A549 (cell line): ENCODE measurements around the gene KCTD5. TPM values are rescaled to one million over a fixed set of nuclear protein-coding genes. Genes with fewer than 3 reads are reported as not detected.

Source experiments
- ATAC-seq, 2 experiments: fragments of 200-7000 bp in 1 of 2; fragments of >200 bp in 1 of 2; cut with Nextera tagmentation in 1 of 2; cut with Tn5 transposase in 1 of 2; 3 replicates each; pipeline versions ENCODE4 v1.8.0 to v1.9.1; 2018 to 2020; ENCODE audit warnings: mild to moderate bottlenecking in 1 of 2, moderate library complexity in 1 of 2
- CTCF ChIA-PET: fragments of 300-600 bp; sonication (Branson Sonifier 250); formaldehyde crosslinking; extraction: SDS; loops from one replicate; lab custom pipeline; 2021; ENCODE audit warnings: antibody characterized with exemption, inconsistent platforms; lab: Yijun Ruan, JAX
- POLR2A ChIA-PET: fragments of 350-600 bp; formaldehyde crosslinking; extraction: SDS; loops from one replicate; lab custom pipeline; 2021; ENCODE audit warnings: antibody characterized with exemption, inconsistent platforms; lab: Yijun Ruan, JAX
- DNase-seq, 2 experiments: peaks; one replicate each; pipeline versions ENCODE4 v3.0.0 to v3.0.0-alpha.2; 2011 to 2016; ENCODE audit warnings: low read depth in 1 of 2, low spot score in 1 of 2
- FAIRE-seq: peaks from 2 replicates; lab custom pipeline; 2011; peaks lifted over from hg19 to GRCh38; lab: Jason Lieb, UNC
- H3K27ac ChIP-seq, 2 experiments: fragments of >200 bp; sonication (Bioruptor Twin); formaldehyde crosslinking; 3 replicates each; pipeline ENCODE4 v1.5.1; 2016 to 2017
- H3K4me1 ChIP-seq: fragments of >200 bp; sonication (Bioruptor Twin); formaldehyde crosslinking; 3 replicates; pipeline ENCODE4 v1.6.1; 2016
- H3K4me2 ChIP-seq: fragments of >200 bp; sonication (Bioruptor Twin); formaldehyde crosslinking; 3 replicates; pipeline ENCODE4 v1.6.1; 2016
- H3K4me3 ChIP-seq: fragments of >200 bp; sonication (Bioruptor Twin); formaldehyde crosslinking; 3 replicates; pipeline ENCODE4 v1.5.1; 2016
- H3K9me3 ChIP-seq: fragments of >200 bp; sonication (Bioruptor Twin); formaldehyde crosslinking; 3 replicates; pipeline ENCODE4 v1.6.1; 2016
- BHLHE40 ChIP-seq: IDR thresholded peaks from 2 replicates; pipeline ENCODE4 v1.6.1; 2012; ENCODE audit warnings: low read depth, low read length, inconsistent platforms
- CEBPB ChIP-seq, 2 experiments: fragments of >200 bp in 1 of 2; sonication (Bioruptor Twin) in 1 of 2; formaldehyde crosslinking in 1 of 2; IDR thresholded peaks; 2 replicates each; pipeline ENCODE4 v1.6.1; 2012 to 2016
- CHD2 ChIP-seq: fragments of 150-350 bp; IDR thresholded peaks from 2 replicates; pipeline ENCODE4 v1.6.1; 2014; ENCODE audit warnings: low read length; ENCODE audit not compliant: partially characterized antibody
- FOSB ChIP-seq: fragments of 250-450 bp; sonication (Bioruptor Pico); IDR thresholded peaks from 2 replicates; pipeline ENCODE4 v1.5.0; 2020; ENCODE audit warnings: mild to moderate bottlenecking, moderate library complexity
- FOXS1 ChIP-seq: fragments of 250-450 bp; sonication (Bioruptor Pico); IDR thresholded peaks from 2 replicates; pipeline ENCODE4 v1.5.0; 2020; ENCODE audit warnings: mild to moderate bottlenecking, moderate library complexity
- GATA3 ChIP-seq: IDR thresholded peaks from 2 replicates; pipeline ENCODE4 v1.6.1; 2012; ENCODE audit warnings: borderline replicate concordance
- HDAC2 ChIP-seq: fragments of 200-600 bp; sonication (generic); IDR thresholded peaks from 2 replicates; pipeline ENCODE4 v1.6.1; 2016
- HEYL ChIP-seq: fragments of 250-450 bp; sonication (Bioruptor Pico); IDR thresholded peaks from 2 replicates; pipeline ENCODE4 v1.8.0; 2021; ENCODE audit warnings: mild to moderate bottlenecking, moderate library complexity
- JUNB ChIP-seq: fragments of >200 bp; sonication (Bioruptor Twin); formaldehyde crosslinking; IDR thresholded peaks from 2 replicates; pipeline ENCODE4 v1.6.1; 2016
- KDM1A ChIP-seq: fragments of 200-600 bp; sonication (generic); IDR thresholded peaks from 2 replicates; pipeline ENCODE4 v1.6.1; 2016; ENCODE audit warnings: low read depth, mild to moderate bottlenecking
- KDM5A ChIP-seq: fragments of 200-600 bp; sonication (generic); IDR thresholded peaks from 2 replicates; pipeline ENCODE4 v1.6.1; 2016; ENCODE audit warnings: antibody characterized with exemption, mild to moderate bottlenecking
- MAFK ChIP-seq: fragments of 450-650 bp; IDR thresholded peaks from 2 replicates; pipeline ENCODE4 v1.6.1; 2014; ENCODE audit not compliant: partially characterized antibody
- MAZ ChIP-seq: fragments of 150-350 bp; IDR thresholded peaks from 2 replicates; pipeline ENCODE4 v1.6.1; 2014; ENCODE audit warnings: antibody characterized with exemption, low read depth, low read length, borderline replicate concordance
- POLR2AphosphoS2 ChIP-seq: conservative IDR thresholded peaks from 2 replicates; pipeline ENCODE4 v1.6.1; 2012; ENCODE audit warnings: low read length, improper control_type of control experiment, inconsistent platforms
- RAD21 ChIP-seq, 2 experiments: fragments of >200 bp in 1 of 2; sonication (Bioruptor Twin) in 1 of 2; formaldehyde crosslinking in 1 of 2; IDR thresholded peaks in 1 of 2; conservative IDR thresholded peaks in 1 of 2; 2 replicates in 1 of 2; 3 replicates in 1 of 2; pipeline ENCODE4 v1.6.1; 2012 to 2018; ENCODE audit warnings: inconsistent platforms in 1 of 2
- RCOR1 ChIP-seq: fragments of 150-350 bp; IDR thresholded peaks from 2 replicates; pipeline ENCODE4 v1.6.1; 2014; ENCODE audit warnings: antibody characterized with exemption, low read length, low read depth
- RNF2 ChIP-seq: fragments of 200-600 bp; sonication (generic); IDR thresholded peaks from 2 replicates; pipeline ENCODE4 v1.6.1; 2016; ENCODE audit warnings: low read depth, mild to moderate bottlenecking, antibody characterized with exemption, moderate library complexity, borderline replicate concordance
- ZFP36 ChIP-seq: fragments of 450-650 bp; IDR thresholded peaks from 2 replicates; pipeline ENCODE4 v1.6.1; 2014; ENCODE audit warnings: borderline replicate concordance; ENCODE audit not compliant: partially characterized antibody
- ZNF302 ChIP-seq: fragments of 250-450 bp; sonication (Bioruptor Pico); IDR thresholded peaks from 2 replicates; pipeline ENCODE4 v1.9.0; 2021; ENCODE audit warnings: inconsistent platforms, mild to moderate bottlenecking, moderate library complexity
- WGBS: methylation state at CpG from one replicate; pipeline ENCODE4 v1.1.6; 2017; ENCODE audit errors: missing lambda C conversion rate; 5-methylcytosine and 5-hydroxymethylcytosine counted together
- polyA plus RNA-seq, 4 experiments: library from polyadenylated mRNA; depleted of rRNA in 3 of 4; stranded (reverse); fragments of >200 nt; fragmentation: RNase III in 1 of 4; extraction: RNeasy Plus Mini Kit Qiagen cat#74134 plus additional on column Dnase treatment in 1 of 4; gene quantifications; 2 replicates in 3 of 4; 3 replicates in 1 of 4; pipeline ENCODE4 v1.2.3, GENCODE V29; 2011 to 2017
- TF ChIP-seq, protein P1 (sequence below): IDR thresholded peaks from 2 replicates; pipeline ENCODE4 v1.6.1; 2012; ENCODE audit warnings: low read depth, borderline replicate concordance
- TF ChIP-seq, protein P2 (sequence below): fragments of 450-650 bp; IDR thresholded peaks from 2 replicates; pipeline ENCODE4 v1.6.1; 2014; ENCODE audit warnings: antibody characterized with exemption
- TF ChIP-seq, protein P3 (sequence below): IDR thresholded peaks from 2 replicates; pipeline ENCODE4 v1.6.1; 2012

The KCTD5 gene
- polyA plus RNA-seq, 2 of the 4 experiments (the other 2 are of a cell fraction), result 22.8 to 26.1 TPM

DNA sequence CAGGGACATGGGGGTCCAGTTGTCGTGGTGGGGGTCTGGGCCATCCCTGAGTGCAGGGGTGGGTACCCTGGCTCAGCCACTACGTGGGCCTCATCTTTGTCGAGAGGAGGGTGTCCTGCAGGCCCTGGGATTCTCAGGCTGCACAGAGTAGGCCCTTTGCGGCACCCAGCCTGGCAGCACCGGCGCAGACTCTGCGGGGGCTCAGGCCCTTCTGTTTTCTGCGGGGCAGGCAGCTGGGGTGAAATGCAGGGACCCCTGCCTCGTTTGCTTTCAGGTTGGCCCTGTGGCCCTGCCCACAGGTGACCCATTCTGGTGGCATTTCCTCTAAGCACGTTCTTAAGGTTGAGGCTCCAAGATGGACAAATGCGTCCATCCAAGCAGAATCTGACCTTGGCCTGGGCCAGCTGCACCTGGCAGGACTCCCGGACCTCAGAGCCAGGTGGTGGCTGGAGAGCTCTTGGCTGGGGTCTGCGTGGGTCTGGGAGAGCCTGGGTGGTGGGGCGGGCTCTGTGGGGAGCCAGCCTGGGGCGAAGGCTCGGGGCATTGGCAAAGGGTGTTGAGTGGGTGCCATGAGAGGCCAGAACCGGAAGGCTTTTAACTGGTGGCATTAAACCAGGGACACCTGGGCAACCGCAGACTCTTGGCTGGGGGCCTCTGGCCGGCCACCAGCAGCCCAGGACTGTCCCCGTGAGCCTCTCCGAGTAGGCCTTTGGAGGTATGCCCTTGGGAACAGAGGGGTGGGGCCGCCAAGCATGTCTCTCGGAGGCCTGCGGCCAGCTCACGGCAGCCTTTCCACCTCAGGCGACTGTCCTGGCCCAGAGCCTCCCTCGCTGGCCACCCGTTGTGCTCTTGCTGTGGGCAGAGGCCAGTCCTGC, 20.8 kb downstream of the KCTD5 start:
- H3K27ac ChIP-seq, result no peak overlapping the region
- no peak overlapping the region for H3K4me2 ChIP-seq
- no peak for ATAC-seq
- H3K9me3 ChIP-seq, result no peaks in the 10 kb centered on the region
- no peak for DNase-seq
- H3K4me3 ChIP-seq, result no peak overlapping the region
- POLR2A ChIA-PET, result interaction anchor here (1.8 kb wide), 1 partner anchor 21 kb away, joined by 6 read pairs; the partner anchor contains the start of gene KCTD5
- CTCF ChIA-PET, result interaction anchor here (0.8 to 1.6 kb wide), 4 partner anchors 10 to 166 kb away, joined by 3 read pairs; no protein-coding TSS in a partner anchor
- H3K4me1 ChIP-seq, result no peaks in the 10 kb centered on the region
- 91% methylated on average over 20 of the region's 28 CpGs for WGBS
- no peak for FAIRE-seq
- TF ChIP-seq CHD2 (no peak), KDM5A (no peak), HDAC2 (no peak), FOSB (CRISPR knock-in tag) (no peak), MAZ (no peak), KDM1A (no peak), ZNF302 (no peak)
- TF ChIP-seq, protein P1, sequence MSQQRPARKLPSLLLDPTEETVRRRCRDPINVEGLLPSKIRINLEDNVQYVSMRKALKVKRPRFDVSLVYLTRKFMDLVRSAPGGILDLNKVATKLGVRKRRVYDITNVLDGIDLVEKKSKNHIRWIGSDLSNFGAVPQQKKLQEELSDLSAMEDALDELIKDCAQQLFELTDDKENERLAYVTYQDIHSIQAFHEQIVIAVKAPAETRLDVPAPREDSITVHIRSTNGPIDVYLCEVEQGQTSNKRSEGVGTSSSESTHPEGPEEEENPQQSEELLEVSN, result no peak

DNA sequence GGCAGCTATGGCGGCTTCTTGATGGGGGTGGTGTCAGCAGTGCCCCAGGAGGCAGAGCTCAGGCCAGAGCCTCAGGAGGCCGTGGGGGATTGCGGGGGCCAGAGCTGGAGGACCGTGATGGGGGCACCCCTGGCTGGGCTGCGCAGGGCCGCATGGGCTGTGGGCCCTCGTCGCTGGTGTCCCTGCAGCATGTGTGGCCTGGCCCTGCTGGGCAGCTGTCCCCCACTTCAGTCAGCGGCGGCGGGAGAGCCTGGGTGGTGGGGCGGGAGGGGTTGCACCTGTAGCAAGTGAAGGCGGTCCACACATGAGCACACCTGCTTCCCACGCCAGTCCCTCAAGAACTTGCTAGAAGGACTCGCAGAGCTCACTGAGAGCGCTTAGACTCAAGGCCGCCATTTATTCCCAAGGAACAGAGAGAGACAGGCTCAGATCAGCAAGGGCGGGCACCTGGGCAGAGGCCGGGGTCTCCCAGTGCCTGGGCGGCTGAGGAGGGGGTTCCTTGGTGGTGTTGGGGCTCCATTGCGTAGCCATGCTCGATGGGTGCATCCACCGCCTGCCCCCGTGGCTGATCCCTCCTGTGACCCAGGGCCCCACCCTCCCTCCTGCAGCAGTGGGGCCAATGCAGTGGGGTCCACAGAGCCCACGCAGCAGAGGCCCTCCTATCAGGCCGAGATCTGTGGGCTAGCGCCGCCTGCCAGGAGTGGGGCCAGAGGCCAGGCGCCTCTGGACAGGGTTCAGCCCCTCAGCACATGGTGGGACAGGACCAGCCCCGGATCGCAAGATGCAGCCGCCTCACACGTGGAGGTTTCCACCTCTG, 22.1 kb downstream of the KCTD5 start:
- DNase-seq, result no peak
- Histone ChIP-seq H3K4me3 (no peak overlapping the region), H3K4me1 (no peaks in the 10 kb centered on the region), H3K4me2 (no peak overlapping the region), H3K27ac (no peak overlapping the region), H3K9me3 (no peaks in the 10 kb centered on the region)
- 99% methylated on average over 21 of the region's 33 CpGs for WGBS
- no peak for ATAC-seq
- TF ChIP-seq MAFK, result no peak
- no peak for TF ChIP-seq HEYL (CRISPR knock-in tag)
- no peak for TF ChIP-seq MAZ
- no peak for TF ChIP-seq POLR2AphosphoS2
- TF ChIP-seq GATA3, result no peak
- TF ChIP-seq JUNB, result no peak
- TF ChIP-seq RNF2, result no peak
- TF ChIP-seq FOXS1 (CRISPR knock-in tag), result no peak
- no peak for TF ChIP-seq RAD21 (conservative IDR thresholded peaks at IDR 0.05 in 1 of 2, IDR thresholded peaks at IDR 0.05 in 1 of 2)
- TF ChIP-seq, protein P2, sequence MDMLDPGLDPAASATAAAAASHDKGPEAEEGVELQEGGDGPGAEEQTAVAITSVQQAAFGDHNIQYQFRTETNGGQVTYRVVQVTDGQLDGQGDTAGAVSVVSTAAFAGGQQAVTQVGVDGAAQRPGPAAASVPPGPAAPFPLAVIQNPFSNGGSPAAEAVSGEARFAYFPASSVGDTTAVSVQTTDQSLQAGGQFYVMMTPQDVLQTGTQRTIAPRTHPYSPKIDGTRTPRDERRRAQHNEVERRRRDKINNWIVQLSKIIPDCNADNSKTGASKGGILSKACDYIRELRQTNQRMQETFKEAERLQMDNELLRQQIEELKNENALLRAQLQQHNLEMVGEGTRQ, result no peak
- no peak for TF ChIP-seq ZFP36
- ChIA-PET CTCF (interaction anchor here (1.0 kb wide), 1 partner anchor 14 kb away, joined by 3 read pairs; no protein-coding TSS in a partner anchor), POLR2A (interaction anchor here (1.8 kb wide), 1 partner anchor 22 kb away, joined by 6 read pairs; the partner anchor contains the start of gene KCTD5)
- FAIRE-seq, result no peak

DNA sequence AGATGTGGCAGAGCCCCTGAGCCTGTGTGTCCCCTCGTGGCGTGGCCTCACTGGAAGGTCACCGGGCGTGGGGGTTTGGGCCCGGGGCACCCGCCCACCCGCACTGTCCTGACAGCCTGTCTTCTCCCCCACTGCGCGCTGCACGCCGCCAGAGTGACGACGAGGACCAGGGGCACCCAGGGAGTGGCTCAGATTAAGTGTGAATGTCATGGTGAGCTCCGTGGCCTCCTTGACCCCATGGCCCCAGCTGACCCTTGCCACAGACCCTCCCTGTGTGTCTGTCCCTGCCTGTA, 22.6 kb downstream of the KCTD5 start:
- TF ChIP-seq RCOR1 (no peak), BHLHE40 (no peak), CEBPB (IDR thresholded peaks at IDR 0.05) (no peak)
- TF ChIP-seq, protein P3, sequence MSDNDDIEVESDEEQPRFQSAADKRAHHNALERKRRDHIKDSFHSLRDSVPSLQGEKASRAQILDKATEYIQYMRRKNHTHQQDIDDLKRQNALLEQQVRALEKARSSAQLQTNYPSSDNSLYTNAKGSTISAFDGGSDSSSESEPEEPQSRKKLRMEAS, result no peak
- TF ChIP-seq, all 56 proteins: peak for 0
- ATAC-seq (no peak), DNase-seq (no peak), FAIRE-seq (no peak)
- no peak overlapping the region for H3K4me2 ChIP-seq
- H3K4me1 ChIP-seq, result no peaks in the 10 kb centered on the region
- POLR2A ChIA-PET, result no interaction called here
- WGBS, result 95% methylated on average over 13 of the region's 14 CpGs
- no peaks in the 10 kb centered on the region for H3K9me3 ChIP-seq
- no peak overlapping the region for H3K4me3 ChIP-seq
- CTCF ChIA-PET, result no interaction called here
- no peak overlapping the region for H3K27ac ChIP-seq
